ENCODE measurements around the gene ANKH.

The ANKH gene

GRCh38 chr5:14696057-14696456 is 175.5 kb downstream of the ANKH start:
- no peak for DNase-seq (ENCODE audit: low read depth in 4 of 4, low spot score in 1 of 4)

- DNase-seq (ENCODE audit: low read depth in 4 of 4, low spot score in 1 of 4), result no peak
Measured at GRCh38 chr5:14695152-14695551, 176.4 kb downstream of the ANKH start.

GRCh38 chr5:14693070-14693469 is 178.5 kb downstream of the ANKH start:
- no peak for DNase-seq (ENCODE audit: low read depth in 4 of 4, low spot score in 1 of 4)

GRCh38 chr5:14687023-14687665 is 184.4 kb downstream of the ANKH start:
- DNase-seq (ENCODE audit: low read depth in 4 of 4, low spot score in 1 of 4), result no peak

GRCh38 chr5:14686517-14686916 is 185.1 kb downstream of the ANKH start:
- DNase-seq (ENCODE audit: low read depth in 4 of 4, low spot score in 1 of 4), result no peak

- DNase-seq (ENCODE audit: low read depth in 4 of 4, low spot score in 1 of 4), result no peak
Measured at GRCh38 chr5:14685757-14686156, 185.8 kb downstream of the ANKH start.

GRCh38 chr5:14684757-14685156 is 186.8 kb downstream of the ANKH start:
- DNase-seq (ENCODE audit: low read depth in 4 of 4, low spot score in 1 of 4), result no peak

- DNase-seq (ENCODE audit: low read depth in 4 of 4, low spot score in 1 of 4), result no peak
Measured at GRCh38 chr5:14683906-14684455, 187.6 kb downstream of the ANKH start.

- no peak for DNase-seq (ENCODE audit: low read depth in 4 of 4, low spot score in 1 of 4)
Measured at GRCh38 chr5:14681236-14681752, 190.3 kb downstream of the ANKH start.

- DNase-seq (ENCODE audit: low read depth in 4 of 4, low spot score in 1 of 4), result no peak
Measured at GRCh38 chr5:14679595-14679994, 192.0 kb downstream of the ANKH start.

- DNase-seq (ENCODE audit: low read depth in 4 of 4, low spot score in 1 of 4), result no peak
Measured at GRCh38 chr5:14678773-14679334, 192.7 kb downstream of the ANKH start.

- DNase-seq (ENCODE audit: low read depth in 4 of 4, low spot score in 1 of 4), result no peak
Measured at GRCh38 chr5:14676320-14676719, 195.3 kb downstream of the ANKH start.

GRCh38 chr5:14675865-14676300 is 195.7 kb downstream of the ANKH start:
- DNase-seq (ENCODE audit: low read depth in 4 of 4, low spot score in 1 of 4), result no peak

GRCh38 chr5:14674983-14675854 is 196.4 kb downstream of the ANKH start:
- no peak for DNase-seq (ENCODE audit: low read depth in 4 of 4, low spot score in 1 of 4)

- no peak for DNase-seq (ENCODE audit: low read depth in 4 of 4, low spot score in 1 of 4)
Measured at GRCh38 chr5:14673443-14673842, 198.1 kb downstream of the ANKH start.

GRCh38 chr5:14672484-14673394 is 198.8 kb downstream of the ANKH start:
- DNase-seq (ENCODE audit: low read depth in 4 of 4, low spot score in 1 of 4), result no peak

- no peak for DNase-seq (ENCODE audit: low read depth in 4 of 4, low spot score in 1 of 4)
Measured at GRCh38 chr5:14672082-14672481, 199.5 kb downstream of the ANKH start.

GRCh38 chr5:14671414-14671813 is 200.2 kb downstream of the ANKH start:
- no peak for DNase-seq (ENCODE audit: low read depth in 4 of 4, low spot score in 1 of 4)

- DNase-seq (ENCODE audit: low read depth in 4 of 4, low spot score in 1 of 4), result no peak
Measured at GRCh38 chr5:14669975-14670374, 201.6 kb downstream of the ANKH start.

GRCh38 chr5:14669415-14669814 is 202.2 kb downstream of the ANKH start:
- no peak for DNase-seq (ENCODE audit: low read depth in 4 of 4, low spot score in 1 of 4)

- no peak for DNase-seq (ENCODE audit: low read depth in 4 of 4, low spot score in 1 of 4)
Measured at GRCh38 chr5:14668181-14668591, 203.4 kb downstream of the ANKH start.

All from stimulated activated CD4-positive, alpha-beta T cell treated with anti-CD3 and anti-CD28 coated beads, Interleukin-1b, Interleukin-23, amount 100 ng/mL, for 24 hours (primary cell).